Kidney capillary endothelial cell (primary cell): Measurements from ENCODE around the gene NUP133.
A peak's percentile ranks its signal among the peaks of the same experiment; 100 is the strongest.
"Not testable (repeated sequence)": the region's sequence is repeated elsewhere in the genome, so short reads cannot be mapped to it uniquely, and the experiment has no call there.

Experiments used
- DNase-seq: peaks from one replicate; pipeline ENCODE4 v3.0.0-alpha.2; 2018; ENCODE audit warnings: low spot score

The NUP133 gene

GRCh38 chr1:229448354-229448753 is 59.8 kb downstream of the NUP133 start:
- DNase-seq = no peak

GRCh38 chr1:229447809-229448252 is 60.3 kb downstream of the NUP133 start:
- no peak for DNase-seq

- no peak for DNase-seq
Observed at GRCh38 chr1:229445828-229446227, 62.3 kb downstream of the NUP133 start.

GRCh38 chr1:229440851-229441537 is 67.1 kb downstream of the NUP133 start:
- no peak for DNase-seq

- no peak for DNase-seq
Observed at GRCh38 chr1:229438021-229438420, 70.1 kb downstream of the NUP133 start.

- DNase-seq = no peak
Observed at GRCh38 chr1:229437443-229437842, 70.7 kb downstream of the NUP133 start.

GRCh38 chr1:229436201-229436600 is 71.9 kb downstream of the NUP133 start:
- DNase-seq = no peak

GRCh38 chr1:229434641-229435051 is 73.5 kb downstream of the NUP133 start:
- no peak for DNase-seq

- DNase-seq = no peak
Observed at GRCh38 chr1:229434005-229434640, 74.0 kb downstream of the NUP133 start, which contains the start of gene ACTA1. TSS of gene ACTA1 (minus strand) at chr1:229434094. CDS start at chr1:229433115, 979 bp downstream.

GRCh38 chr1:229433364-229434004 is 74.7 kb downstream of the NUP133 start:
- no peak for DNase-seq

- DNase-seq = no peak
Observed at GRCh38 chr1:229432905-229433304, 75.2 kb downstream of the NUP133 start.

GRCh38 chr1:229432116-229432461 is 76.1 kb downstream of the NUP133 start:
- DNase-seq = no peak

GRCh38 chr1:229431284-229432115 is 76.6 kb downstream of the NUP133 start:
- no peak for DNase-seq

GRCh38 chr1:229430761-229431283 is 77.3 kb downstream of the NUP133 start:
- peak; percentile 37 for DNase-seq

- no peak for DNase-seq
Observed at GRCh38 chr1:229428256-229428655, 79.9 kb downstream of the NUP133 start.

GRCh38 chr1:229427572-229427971 is 80.6 kb downstream of the NUP133 start:
- no peak for DNase-seq

- DNase-seq = no peak
Observed at GRCh38 chr1:229425564-229426159, 82.5 kb downstream of the NUP133 start.

GRCh38 chr1:229420765-229421164 is 87.4 kb downstream of the NUP133 start:
- DNase-seq = no peak

GRCh38 chr1:229420224-229420623 is 87.9 kb downstream of the NUP133 start:
- no peak for DNase-seq

GRCh38 chr1:229418586-229418985 is 89.6 kb downstream of the NUP133 start:
- not testable (repeated sequence) for DNase-seq

- DNase-seq = not testable (repeated sequence)
Observed at GRCh38 chr1:229412810-229413209, 95.3 kb downstream of the NUP133 start.

GRCh38 chr1:229412056-229412455 is 96.1 kb downstream of the NUP133 start:
- DNase-seq = no peak
